ENCODE results near the gene MAP2K5. TPM values are rescaled to one million over a fixed set of nuclear protein-coding genes. Genes with fewer than 3 reads are reported as not detected.

Gene MAP2K5
- total RNA-seq, 2 donors from 2014 or later, result 27.1 to 30.4 TPM

- ATAC-seq (no peak), DNase-seq (no peak)
- H3K27me3 Mint-ChIP-seq, result peaks cover 41% of the 10 kb centered on the region
- no peak overlapping the region for H3K27ac Mint-ChIP-seq
- H3K36me3 Mint-ChIP-seq (ENCODE audit: low read depth), result no peaks in the 10 kb centered on the region
- H3K4me3 Mint-ChIP-seq, result no peak overlapping the region
- no peaks in the 10 kb centered on the region for H3K9me3 ChIP-seq (ENCODE audit: control insufficient read depth, low read length, poor library complexity, severe bottlenecking)
- H3K4me1 Mint-ChIP-seq, result no peaks in the 10 kb centered on the region
Measured at GRCh38 chr15:67850994-67851571, 308.6 kb downstream of the MAP2K5 start.

- ATAC-seq, result no peak
- DNase-seq, result no peak
- no peaks in the 10 kb centered on the region for H3K9me3 ChIP-seq (ENCODE audit: control insufficient read depth, low read length, poor library complexity, severe bottlenecking)
- no peaks in the 10 kb centered on the region for H3K36me3 Mint-ChIP-seq (ENCODE audit: low read depth)
- H3K4me1 Mint-ChIP-seq, result no peaks in the 10 kb centered on the region
- no peak overlapping the region for H3K4me3 Mint-ChIP-seq
- peaks cover 40% of the 10 kb centered on the region for H3K27me3 Mint-ChIP-seq
- H3K27ac Mint-ChIP-seq, result no peak overlapping the region
Measured at GRCh38 chr15:67852418-67852817, 309.9 kb downstream of the MAP2K5 start.

- ATAC-seq (no peak), DNase-seq (no peak)
- H3K4me1 Mint-ChIP-seq, result no peaks in the 10 kb centered on the region
- H3K4me3 Mint-ChIP-seq, result no peak overlapping the region
- no peaks in the 10 kb centered on the region for H3K9me3 ChIP-seq (ENCODE audit: control insufficient read depth, low read length, poor library complexity, severe bottlenecking)
- H3K27ac Mint-ChIP-seq, result no peak overlapping the region
- peaks cover 30% of the 10 kb centered on the region for H3K27me3 Mint-ChIP-seq
- no peaks in the 10 kb centered on the region for H3K36me3 Mint-ChIP-seq (ENCODE audit: low read depth)
Measured at GRCh38 chr15:67853454-67853853, 311.0 kb downstream of the MAP2K5 start.

GRCh38 chr15:67854358-67854757 lies 311.9 kb downstream of the MAP2K5 start:
- no peaks in the 10 kb centered on the region for H3K36me3 Mint-ChIP-seq (ENCODE audit: low read depth)
- no peaks in the 10 kb centered on the region for H3K4me1 Mint-ChIP-seq
- H3K4me3 Mint-ChIP-seq, result no peak overlapping the region
- no peaks in the 10 kb centered on the region for H3K9me3 ChIP-seq (ENCODE audit: control insufficient read depth, low read length, poor library complexity, severe bottlenecking)
- H3K27ac Mint-ChIP-seq, result no peak overlapping the region
- ATAC-seq (no peak), DNase-seq (no peak)
- peaks cover 27% of the 10 kb centered on the region for H3K27me3 Mint-ChIP-seq

GRCh38 chr15:67855842-67856241 lies 313.3 kb downstream of the MAP2K5 start:
- Mint-ChIP-seq H3K27me3 (peaks cover 16% of the 10 kb centered on the region), H3K27ac (no peak overlapping the region), H3K4me3 (no peak overlapping the region), H3K4me1 (no peaks in the 10 kb centered on the region), H3K36me3 (ENCODE audit: low read depth) (no peaks in the 10 kb centered on the region)
- ATAC-seq (no peak), DNase-seq (no peak)
- peaks cover 3% of the 10 kb centered on the region for H3K9me3 ChIP-seq (ENCODE audit: control insufficient read depth, low read length, poor library complexity, severe bottlenecking)

Other genes with a start within 250 kb of the MAP2K5 start
- 1 to 10 TPM; 7.7 to 8.7 TPM for gene C15orf61, start 21.6 kb upstream of the MAP2K5 start, total RNA-seq

Measured in T-helper 17 cell (primary cell).